IPS DF 4.7 (cell line): Measurements from ENCODE around the gene PSEN1.

ENCODE experiments used
- DNase-seq: peaks from one replicate; pipeline ENCODE4 v3.0.0-alpha.2; 2013; ENCODE audit warnings: low spot score; ENCODE audit errors: extremely low read depth

The PSEN1 gene

DNA sequence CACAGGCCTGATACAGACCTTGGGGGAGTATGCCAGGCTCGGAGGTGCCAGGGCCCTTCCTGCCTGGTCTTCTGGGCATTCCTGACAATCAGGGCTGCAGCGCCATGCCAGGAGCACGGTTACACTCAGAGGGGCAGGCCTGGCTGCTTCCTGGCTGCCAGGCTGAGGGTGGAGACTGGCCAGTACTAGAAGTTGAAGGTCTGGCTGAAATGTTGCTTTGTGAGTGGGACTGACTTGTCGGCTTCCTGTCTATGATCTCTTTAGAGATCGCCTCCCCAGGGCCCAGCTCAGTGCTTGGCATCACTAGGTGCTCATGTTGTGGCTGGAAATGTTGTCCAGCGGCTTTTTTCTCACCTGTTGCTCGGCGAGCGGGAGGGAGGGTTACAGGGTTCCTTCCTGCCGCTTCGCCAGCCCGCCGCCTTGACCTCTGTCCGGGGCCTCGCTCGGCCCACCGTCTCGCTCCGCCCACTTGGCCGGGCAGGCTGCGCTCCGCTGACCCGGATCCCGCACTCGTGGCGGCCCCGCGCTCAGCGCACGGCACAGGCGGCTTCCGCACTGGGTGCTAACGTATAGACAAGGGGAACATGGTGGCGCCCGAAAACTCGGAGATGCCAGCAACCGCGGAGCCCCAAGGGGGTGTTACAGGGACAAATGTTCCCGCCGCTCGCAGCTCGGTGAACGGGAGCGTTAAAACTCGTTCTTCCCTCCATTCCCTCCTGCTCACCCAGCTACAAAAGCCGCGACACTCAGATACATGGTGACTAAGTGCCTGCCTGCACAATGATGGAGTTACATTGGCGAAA, 133.6 kb downstream of the PSEN1 start:
- no peak for DNase-seq

DNA sequence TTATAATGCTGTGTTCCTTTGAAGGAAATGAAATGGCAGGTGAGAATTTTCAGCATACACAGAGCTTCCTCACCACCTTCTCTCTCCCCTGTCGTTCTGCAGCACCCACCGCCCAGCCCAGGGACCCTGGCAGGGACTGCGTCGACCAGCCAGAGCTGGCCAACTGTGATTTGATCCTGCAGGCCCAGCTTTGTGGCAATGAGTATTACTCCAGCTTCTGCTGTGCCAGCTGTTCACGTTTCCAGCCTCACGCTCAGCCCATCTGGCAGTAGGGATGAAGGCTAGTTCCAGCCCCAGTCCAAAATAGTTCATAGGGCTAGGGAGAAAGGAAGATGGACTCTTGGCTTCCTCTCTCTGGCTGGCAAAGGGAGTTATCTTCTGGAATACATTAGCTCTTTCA, 136.1 kb downstream of the PSEN1 start:
- no peak for DNase-seq
